ENCODE data around the gene PRKN. TPM values are rescaled to one million over a fixed set of nuclear protein-coding genes. Genes with fewer than 3 reads are reported as not detected.

The PRKN gene
- total and polyA plus RNA-seq, 9 donors: 3.0 to 15.0 (median 9.2) TPM

DNA sequence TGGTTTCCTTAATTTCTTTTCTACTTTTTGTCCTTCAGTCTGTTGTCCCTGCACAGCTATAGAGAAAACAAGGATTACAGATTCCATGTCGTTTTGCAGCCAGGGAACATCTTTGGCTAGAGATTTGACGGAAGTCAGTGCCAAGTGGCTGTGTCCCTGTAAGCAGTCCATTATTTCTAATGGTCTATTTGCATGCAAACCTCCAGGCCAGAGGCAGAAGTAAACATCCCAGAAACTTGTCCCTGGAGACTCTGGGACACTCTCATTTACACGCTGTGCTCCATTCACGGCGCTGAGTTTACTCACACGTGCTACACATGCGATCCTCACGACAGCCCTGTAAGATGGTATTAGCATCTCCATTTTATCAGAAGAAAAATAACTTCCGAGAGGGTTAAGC is 355.5 kb downstream of the PRKN start:
- intact Hi-C loops (cut with DNase I): no loop called here
- WGBS, 3 donors: 75 to 92% (median 91%) methylated on average over 9 of the region's 9 CpGs
- Histone ChIP-seq H3K4me3 (no peak overlapping the region), H3K36me3 (no peaks in the 10 kb centered on the region), H3K9me3 (no peaks in the 10 kb centered on the region), H3K4me1 (ENCODE audit: insufficient read depth) (no peaks in the 10 kb centered on the region), H3K27ac (no peak overlapping the region), H3K27me3 (no peaks in the 10 kb centered on the region)
- TF ChIP-seq POLR2A (IDR thresholded peaks at IDR 0.05): no peak
- no peak for TF ChIP-seq CTCF (IDR thresholded peaks at IDR 0.05)
- no peak for TF ChIP-seq EP300 (IDR thresholded peaks at IDR 0.05)
- no peak for DNase-seq

DNA sequence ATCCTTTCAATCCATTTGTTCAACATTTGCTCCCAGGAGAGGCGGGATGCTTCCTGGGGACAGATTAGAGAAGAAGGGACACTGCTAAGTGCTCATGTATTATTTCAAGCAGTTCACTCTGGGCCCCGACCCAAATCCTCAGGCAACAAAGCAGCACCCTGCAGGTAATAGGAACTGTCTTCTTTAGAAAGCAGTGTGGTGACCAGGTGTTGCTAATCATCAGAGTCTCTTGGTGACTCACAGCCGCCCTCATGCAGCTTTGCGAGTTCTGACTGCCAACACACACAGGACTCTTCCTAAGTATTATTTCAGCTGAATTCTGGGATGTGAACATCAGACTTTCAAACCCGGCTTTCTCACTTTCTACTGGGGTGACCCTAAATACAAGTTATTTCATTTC is 356.4 kb downstream of the PRKN start:
- Histone ChIP-seq H3K9me3 (no peaks in the 10 kb centered on the region), H3K4me1 (ENCODE audit: insufficient read depth) (no peaks in the 10 kb centered on the region), H3K27me3 (no peaks in the 10 kb centered on the region), H3K36me3 (no peaks in the 10 kb centered on the region), H3K4me3 (no peak overlapping the region), H3K27ac (no peak overlapping the region)
- intact Hi-C loops (cut with DNase I): no loop called here
- WGBS, 3 donors: 90 to 93% (median 92%) methylated on average over 5 of the region's 5 CpGs
- TF ChIP-seq CTCF (IDR thresholded peaks at IDR 0.05): no peak
- TF ChIP-seq POLR2A (IDR thresholded peaks at IDR 0.05): no peak
- no peak for TF ChIP-seq EP300 (IDR thresholded peaks at IDR 0.05)
- no peak for DNase-seq

GRCh38 chr6:162369091-162369490 is 358.5 kb downstream of the PRKN start:
- Histone ChIP-seq H3K9me3 (no peaks in the 10 kb centered on the region), H3K27ac (no peak overlapping the region), H3K4me3 (no peak overlapping the region), H3K4me1 (ENCODE audit: insufficient read depth) (no peaks in the 10 kb centered on the region), H3K27me3 (no peaks in the 10 kb centered on the region), H3K36me3 (no peaks in the 10 kb centered on the region)
- WGBS, 3 donors: 69 to 77% (median 69%) methylated on average over 2 of the region's 2 CpGs
- TF ChIP-seq EP300 (IDR thresholded peaks at IDR 0.05) (no peak), POLR2A (IDR thresholded peaks at IDR 0.05) (no peak), CTCF (IDR thresholded peaks at IDR 0.05) (no peak)
- intact Hi-C loops (cut with DNase I): no loop called here
- DNase-seq: no peak

- H3K36me3 ChIP-seq: no peaks in the 10 kb centered on the region
- TF ChIP-seq EP300 (IDR thresholded peaks at IDR 0.05) (no peak), POLR2A (IDR thresholded peaks at IDR 0.05) (no peak), CTCF (IDR thresholded peaks at IDR 0.05) (no peak)
- H3K27me3 ChIP-seq: no peaks in the 10 kb centered on the region
- no peak overlapping the region for H3K27ac ChIP-seq
- no peaks in the 10 kb centered on the region for H3K4me1 ChIP-seq (ENCODE audit: insufficient read depth)
- intact Hi-C loops (cut with DNase I): no loop called here
- H3K9me3 ChIP-seq: no peaks in the 10 kb centered on the region
- no peak overlapping the region for H3K4me3 ChIP-seq
- WGBS, 3 donors: 80 to 82% (median 81%) methylated on average over 4 of the region's 4 CpGs
- DNase-seq: no peak
Measured at GRCh38 chr6:162364488-162364887, 363.1 kb downstream of the PRKN start.

GRCh38 chr6:162363757-162364156 is 363.8 kb downstream of the PRKN start:
- Histone ChIP-seq H3K9me3 (no peaks in the 10 kb centered on the region), H3K27ac (no peak overlapping the region), H3K27me3 (no peaks in the 10 kb centered on the region), H3K4me1 (ENCODE audit: insufficient read depth) (no peaks in the 10 kb centered on the region), H3K4me3 (no peak overlapping the region), H3K36me3 (no peaks in the 10 kb centered on the region)
- no peak for TF ChIP-seq EP300 (IDR thresholded peaks at IDR 0.05)
- no peak for TF ChIP-seq POLR2A (IDR thresholded peaks at IDR 0.05)
- TF ChIP-seq CTCF (IDR thresholded peaks at IDR 0.05): no peak
- intact Hi-C loops (cut with DNase I): no loop called here
- DNase-seq: no peak
- WGBS, 3 donors: 89 to 95% (median 93%) methylated on average over 4 of the region's 4 CpGs
